ENCODE results near the gene ZNF438.
"Not testable (repeated sequence)": the region's sequence is repeated elsewhere in the genome, so short reads cannot be mapped to it uniquely, and the experiment has no call there.

Gene ZNF438

DNA sequence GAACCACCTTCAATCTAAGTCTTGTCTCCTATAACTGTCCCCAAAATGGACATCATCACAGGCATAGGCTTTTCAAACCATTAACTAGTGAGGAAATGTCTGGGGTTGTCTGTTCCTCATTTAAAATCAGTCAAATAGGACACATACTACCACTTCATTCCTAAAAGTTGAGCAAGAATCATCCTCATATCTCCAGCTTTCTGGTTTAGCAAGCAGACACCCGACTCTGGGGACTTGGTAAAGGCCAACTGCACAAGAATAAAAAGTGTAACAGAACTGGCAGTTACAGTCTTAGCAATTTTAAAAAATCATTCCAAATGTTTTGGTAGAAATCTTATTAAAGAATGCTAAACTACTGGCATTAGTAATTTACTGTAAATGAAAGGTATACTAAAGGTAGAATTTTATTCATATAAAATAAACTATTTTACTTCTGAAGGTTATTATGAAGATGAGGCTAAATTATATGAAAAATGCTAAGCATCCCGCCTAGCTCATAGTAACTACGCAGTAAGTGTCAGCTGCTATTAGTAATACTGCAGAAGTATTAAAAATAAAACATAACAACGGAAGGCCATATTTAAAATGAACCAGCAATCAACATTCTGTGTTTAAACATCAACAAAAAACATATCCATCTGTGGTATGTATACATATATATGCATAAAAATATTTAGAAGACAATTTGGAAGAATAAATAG lies 60.8 kb downstream of the ZNF438 start:
- no peaks in the 10 kb centered on the region for H3K9me3 Mint-ChIP-seq
- H3K4me3 Mint-ChIP-seq, result no peak overlapping the region
- DNase-seq (no peak), ATAC-seq (no peak)
- peak overlapping the region in 1 of 2 donors; percentile 0 for H3K27ac Mint-ChIP-seq
- H3K4me1 Mint-ChIP-seq, result peaks cover 20% of the 10 kb centered on the region
- H3K27me3 Mint-ChIP-seq, result no peaks in the 10 kb centered on the region

- H3K9me3 Mint-ChIP-seq, result no peaks in the 10 kb centered on the region
- H3K27ac Mint-ChIP-seq, result no peak overlapping the region
- ATAC-seq (no peak), DNase-seq (no peak)
- H3K4me1 Mint-ChIP-seq, result peaks cover 32% of the 10 kb centered on the region
- no peak overlapping the region for H3K4me3 Mint-ChIP-seq
- H3K27me3 Mint-ChIP-seq, result no peaks in the 10 kb centered on the region
Observed at GRCh38 chr10:30968711-30969110, 63.0 kb downstream of the ZNF438 start.

- H3K9me3 Mint-ChIP-seq, result no peaks in the 10 kb centered on the region
- no peak overlapping the region for H3K4me3 Mint-ChIP-seq
- H3K4me1 Mint-ChIP-seq, result peaks cover 38% of the 10 kb centered on the region
- H3K27me3 Mint-ChIP-seq, result no peaks in the 10 kb centered on the region
- no peak for DNase-seq
- no peak for ATAC-seq
- H3K27ac Mint-ChIP-seq, result peak overlapping the region in 1 of 2 donors; percentile 20
Observed at GRCh38 chr10:30967650-30968410, 63.8 kb downstream of the ZNF438 start.

GRCh38 chr10:30963992-30964930 lies 67.4 kb downstream of the ZNF438 start:
- Mint-ChIP-seq H3K9me3 (no peaks in the 10 kb centered on the region), H3K27ac (peak overlapping the region; percentile 55 to 85)
- no peak for DNase-seq

DNA sequence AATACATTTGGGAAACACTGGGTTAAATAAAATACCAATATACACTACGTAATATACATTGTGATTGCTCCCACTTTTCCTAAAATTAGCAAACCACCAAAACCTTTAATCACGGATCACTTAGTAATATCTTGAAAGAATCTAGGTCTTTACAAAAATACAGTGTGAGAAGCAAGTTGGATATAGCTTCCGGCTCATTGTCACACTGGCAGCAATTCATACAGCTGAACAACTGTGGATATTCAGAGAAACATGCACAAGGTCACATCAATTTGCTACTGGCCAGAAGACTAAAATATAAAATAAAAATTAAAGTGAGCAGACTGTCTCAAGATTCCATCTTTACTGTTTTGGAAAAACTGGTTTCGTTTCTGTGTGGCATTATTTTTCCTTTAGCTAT lies 69.1 kb downstream of the ZNF438 start:
- Mint-ChIP-seq H3K27ac (no peak overlapping the region), H3K4me1 (peaks cover 20% of the 10 kb centered on the region), H3K27me3 (no peaks in the 10 kb centered on the region), H3K9me3 (no peaks in the 10 kb centered on the region), H3K4me3 (no peak overlapping the region)
- ATAC-seq, result no peak
- no peak for DNase-seq

More at GRCh38 chr10:30963992-30964930, 67.4 kb downstream of the ZNF438 start:
- H3K4me1 Mint-ChIP-seq, result peaks cover 31% of the 10 kb centered on the region
- H3K27me3 Mint-ChIP-seq, result no peaks in the 10 kb centered on the region
- peak overlapping the region; percentile 25 to 30 for H3K4me3 Mint-ChIP-seq
- no peak for ATAC-seq

GRCh38 chr10:30959836-30960210 lies 71.8 kb downstream of the ZNF438 start:
- Mint-ChIP-seq H3K27me3 (no peaks in the 10 kb centered on the region), H3K4me3 (no peak overlapping the region), H3K4me1 (peaks cover 17% of the 10 kb centered on the region), H3K9me3 (no peaks in the 10 kb centered on the region), H3K27ac (no peak overlapping the region)
- ATAC-seq, result no peak
- DNase-seq, result no peak

DNA sequence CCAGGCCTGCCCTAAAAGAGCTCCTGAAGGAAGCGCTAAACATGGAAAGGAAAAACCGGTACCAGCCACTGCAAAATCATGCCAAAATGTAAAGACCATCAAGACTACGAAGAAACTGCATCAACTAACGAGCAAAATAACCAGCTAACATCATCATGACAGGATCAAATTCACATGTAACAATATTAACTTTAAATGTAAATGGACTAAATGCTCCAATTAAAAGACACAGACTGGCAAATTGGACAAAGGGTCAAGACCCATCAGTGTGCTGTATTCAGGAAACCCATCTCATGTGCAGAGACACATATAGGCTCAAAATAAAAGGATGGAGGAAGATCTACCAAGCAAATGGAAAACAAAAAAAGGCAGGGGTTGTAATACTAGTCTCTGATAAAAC lies 82.4 kb downstream of the ZNF438 start:
- not testable (repeated sequence) for H3K4me3 Mint-ChIP-seq, H3K27ac Mint-ChIP-seq, H3K27me3 Mint-ChIP-seq, H3K9me3 Mint-ChIP-seq, DNase-seq, H3K4me1 Mint-ChIP-seq, ATAC-seq

- no peaks in the 10 kb centered on the region for H3K4me1 Mint-ChIP-seq
- no peak for DNase-seq
Observed at GRCh38 chr10:30944005-30944404, 87.7 kb downstream of the ZNF438 start.

DNA sequence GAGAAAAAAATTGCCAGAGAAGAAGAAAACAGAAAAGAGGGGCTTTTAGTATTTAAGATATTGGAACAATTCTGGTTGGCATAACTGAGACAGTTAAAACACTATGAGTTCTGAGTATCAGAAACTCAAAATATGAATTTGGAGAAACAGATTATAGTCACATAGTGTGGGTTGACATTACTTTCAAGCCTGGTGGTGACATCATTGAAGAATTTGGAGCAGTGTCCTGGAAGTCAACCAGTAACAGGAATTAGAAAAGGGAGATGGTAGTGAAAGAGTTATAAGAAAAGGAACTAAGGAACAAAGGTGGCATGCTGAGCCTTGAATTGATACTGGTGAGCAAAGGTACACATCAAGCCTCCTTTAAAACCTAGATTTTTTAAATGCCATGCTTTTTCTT lies 88.2 kb downstream of the ZNF438 start:
- no peaks in the 10 kb centered on the region for H3K27me3 Mint-ChIP-seq
- H3K4me1 Mint-ChIP-seq, result no peaks in the 10 kb centered on the region
- ATAC-seq (no peak), DNase-seq (no peak)
- peaks cover 0 to 6% of the 10 kb centered on the region in 2 donors for H3K9me3 Mint-ChIP-seq
- H3K4me3 Mint-ChIP-seq, result no peak overlapping the region
- no peak overlapping the region for H3K27ac Mint-ChIP-seq

More at GRCh38 chr10:30944005-30944404, 87.7 kb downstream of the ZNF438 start:
- ATAC-seq, result no peak
- Mint-ChIP-seq H3K9me3 (peaks cover 0 to 6% of the 10 kb centered on the region in 2 donors), H3K4me3 (no peak overlapping the region), H3K27me3 (no peaks in the 10 kb centered on the region), H3K27ac (peak overlapping the region in 1 of 2 donors; percentile 72)

- DNase-seq, result no peak
- peak overlapping the region in 1 of 2 donors; percentile 6 for H3K27ac Mint-ChIP-seq
Observed at GRCh38 chr10:30940256-30940655, 91.4 kb downstream of the ZNF438 start.

GRCh38 chr10:30939643-30940251 lies 91.9 kb downstream of the ZNF438 start:
- ATAC-seq (no peak), DNase-seq (no peak)
- no peak overlapping the region for H3K27ac Mint-ChIP-seq
- H3K4me3 Mint-ChIP-seq, result no peak overlapping the region
- no peaks in the 10 kb centered on the region for H3K27me3 Mint-ChIP-seq
- peaks cover 21% of the 10 kb centered on the region for H3K4me1 Mint-ChIP-seq
- H3K9me3 Mint-ChIP-seq, result peaks cover 9 to 14% of the 10 kb centered on the region in 2 donors

More at GRCh38 chr10:30940256-30940655, 91.4 kb downstream of the ZNF438 start:
- Mint-ChIP-seq H3K4me3 (no peak overlapping the region), H3K9me3 (peaks cover 6 to 11% of the 10 kb centered on the region in 2 donors), H3K27me3 (no peaks in the 10 kb centered on the region), H3K4me1 (peaks cover 17% of the 10 kb centered on the region)
- no peak for ATAC-seq

DNA sequence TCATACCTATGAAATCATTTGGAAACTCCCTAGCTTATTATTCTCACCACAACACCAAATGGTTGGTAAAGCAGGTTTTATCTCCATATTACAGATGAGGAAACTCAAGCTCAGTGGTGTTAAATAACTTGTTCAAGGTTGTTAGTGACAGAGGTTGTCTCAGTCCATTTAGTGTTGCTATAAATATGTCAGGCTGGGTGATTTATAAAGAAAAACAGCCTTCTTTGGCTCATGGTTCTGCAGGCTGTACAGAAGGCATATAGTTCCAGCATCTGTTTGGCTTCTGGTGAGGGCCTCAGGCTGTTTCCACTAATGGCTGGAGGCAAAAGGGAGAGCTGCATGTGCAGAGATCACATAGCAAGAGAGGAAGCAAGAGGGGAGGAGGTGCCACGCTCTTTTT lies 96.6 kb downstream of the ZNF438 start:
- ATAC-seq, result no peak
- H3K9me3 Mint-ChIP-seq, result peaks cover 9 to 14% of the 10 kb centered on the region in 2 donors
- no peak overlapping the region for H3K27ac Mint-ChIP-seq
- no peak for DNase-seq
- H3K27me3 Mint-ChIP-seq, result no peaks in the 10 kb centered on the region
- no peak overlapping the region for H3K4me3 Mint-ChIP-seq
- H3K4me1 Mint-ChIP-seq, result peaks cover 21% of the 10 kb centered on the region

- no peak overlapping the region for H3K4me3 Mint-ChIP-seq
- H3K27ac Mint-ChIP-seq, result no peak overlapping the region
- DNase-seq (no peak), ATAC-seq (no peak)
- H3K9me3 Mint-ChIP-seq, result peaks cover 9 to 12% of the 10 kb centered on the region in 2 donors
- H3K4me1 Mint-ChIP-seq, result peaks cover 20% of the 10 kb centered on the region
- H3K27me3 Mint-ChIP-seq, result no peaks in the 10 kb centered on the region
Observed at GRCh38 chr10:30931094-30931493, 100.6 kb downstream of the ZNF438 start.

GRCh38 chr10:30929901-30930520 lies 101.7 kb downstream of the ZNF438 start:
- Mint-ChIP-seq H3K4me3 (no peak overlapping the region), H3K27me3 (no peaks in the 10 kb centered on the region), H3K9me3 (peaks cover 2 to 6% of the 10 kb centered on the region in 2 donors), H3K27ac (no peak overlapping the region), H3K4me1 (peaks cover 14% of the 10 kb centered on the region)
- ATAC-seq (peak; percentile 31), DNase-seq (no peak)

DNA sequence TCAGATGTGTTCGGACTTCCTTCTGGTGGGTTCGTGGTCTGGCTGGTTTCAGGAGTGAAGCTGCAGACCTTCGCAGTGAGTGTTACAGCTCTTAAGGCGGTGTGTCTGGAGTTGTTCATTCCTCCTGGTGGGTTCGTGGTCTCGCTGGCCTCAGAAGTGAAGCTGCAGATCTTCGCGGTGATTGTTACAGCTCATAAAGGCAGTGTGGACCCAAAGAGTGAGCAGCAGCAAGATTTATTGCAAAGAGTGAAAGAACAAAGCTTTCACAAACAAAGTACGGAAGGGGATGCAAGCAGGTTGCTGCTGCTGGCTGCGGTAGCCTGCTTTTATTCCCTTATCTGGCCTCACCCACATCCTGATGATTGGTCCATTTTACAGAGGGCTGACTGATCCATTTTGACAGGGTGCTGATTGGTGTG lies 102.3 kb downstream of the ZNF438 start:
- H3K4me3 Mint-ChIP-seq, result peak overlapping the region; percentile 56 to 76
- DNase-seq (peak; percentile 4 to 16), ATAC-seq (peak; percentile 50)
- peaks cover 12% of the 10 kb centered on the region for H3K4me1 Mint-ChIP-seq
- not testable (repeated sequence) for H3K27me3 Mint-ChIP-seq, H3K9me3 Mint-ChIP-seq
- peak overlapping the region; percentile 5 to 86 for H3K27ac Mint-ChIP-seq
